IMR-90 (cell line): ENCODE data around the gene S100A13. TPM values are rescaled to one million over a fixed set of nuclear protein-coding genes. Genes with fewer than 3 reads are reported as not detected.

Source experiments
- ATAC-seq: fragments of 200-7000 bp; cut with Tn5 transposase; 2 replicates; pipeline ENCODE4 v1.9.1; 2020; ENCODE audit warnings: low read depth, mild to moderate bottlenecking, moderate library complexity
- BruUV-seq: library from RNA; stranded (reverse); fragments of 400-500 nt; replicated peaks from 2 replicates; lab custom pipeline; 2021; lab: Mats Ljungman, UMichigan
- CTCF ChIA-PET: fragments of 300-600 bp; formaldehyde crosslinking; extraction: SDS; loops from one replicate; lab custom pipeline; 2021; ENCODE audit warnings: antibody characterized with exemption; lab: Yijun Ruan, JAX
- POLR2A ChIA-PET: fragments of 300-600 bp; sonication (Branson Sonifier 250); formaldehyde crosslinking; loops from one replicate; lab custom pipeline; 2022; ENCODE audit warnings: antibody characterized with exemption; ENCODE audit not compliant: unreplicated experiment; lab: Charles Lee
- DNase-seq: peaks from one replicate; pipeline ENCODE4 v3.0.0; 2013
- H2AFZ ChIP-seq: replicated peaks from 2 replicates; pipeline ENCODE3; 2013; ENCODE audit warnings: low read length, mild to moderate bottlenecking; ENCODE audit not compliant: poor library complexity
- H2AK5ac ChIP-seq: 2 replicates; pipeline ENCODE4 v1.6.1; 2013; ENCODE audit warnings: low read depth, low read length, inconsistent platforms
- H2AK9ac ChIP-seq: replicated peaks from 2 replicates; pipeline ENCODE3; 2013; ENCODE audit warnings: mild to moderate bottlenecking, low read depth, low read length, moderate library complexity; ENCODE audit not compliant: poor library complexity
- H2BK120ac ChIP-seq: 2 replicates; pipeline ENCODE4 v1.6.1; 2013; ENCODE audit warnings: low read depth, low read length, inconsistent platforms
- H2BK15ac ChIP-seq: 3 replicates; pipeline ENCODE4 v1.6.1; 2013; ENCODE audit warnings: low read depth, low read length, inconsistent platforms
- H2BK20ac ChIP-seq: 2 replicates; pipeline ENCODE4 v1.6.1; 2013; ENCODE audit warnings: low read depth, mild to moderate bottlenecking, inconsistent platforms, low read length, moderate library complexity
- H2BK5ac ChIP-seq: 2 replicates; pipeline ENCODE4 v1.6.1; 2013; ENCODE audit warnings: mild to moderate bottlenecking, low read depth, low read length, inconsistent platforms; ENCODE audit not compliant: poor library complexity, severe bottlenecking
- H3K14ac ChIP-seq: replicated peaks from 2 replicates; pipeline ENCODE4 v1.6.1; 2013; ENCODE audit warnings: low read depth, low read length, inconsistent platforms
- H3K18ac ChIP-seq: 2 replicates; pipeline ENCODE4 v1.6.1; 2013; ENCODE audit warnings: low read depth, low read length, control low read depth
- H3K23ac ChIP-seq: 2 replicates; pipeline ENCODE4 v1.6.1; 2013; ENCODE audit warnings: low read depth, low read length, inconsistent platforms
- H3K27ac ChIP-seq: 2 replicates; pipeline ENCODE4 v1.5.1; 2013; ENCODE audit warnings: mild to moderate bottlenecking, control low read depth, low read length; ENCODE audit not compliant: insufficient read depth
- H3K27me3 ChIP-seq: 2 replicates; pipeline ENCODE4 v1.6.1; 2013; ENCODE audit warnings: low read length; ENCODE audit not compliant: control insufficient read depth, insufficient read depth
- H3K36me3 ChIP-seq: 2 replicates; pipeline ENCODE4 v1.6.1; 2013; ENCODE audit warnings: low read length, mixed read lengths; ENCODE audit not compliant: control insufficient read depth, insufficient read depth
- H3K4ac ChIP-seq: 2 replicates; pipeline ENCODE4 v1.6.1; 2013; ENCODE audit warnings: low read depth, low read length, inconsistent platforms
- H3K4me1 ChIP-seq: 2 replicates; pipeline ENCODE4 v1.6.1; 2013; ENCODE audit warnings: low read length, mixed read lengths; ENCODE audit not compliant: control insufficient read depth, insufficient read depth
- H3K4me2 ChIP-seq: 2 replicates; pipeline ENCODE4 v1.6.1; 2013; ENCODE audit warnings: low read depth, mild to moderate bottlenecking, control low read depth, low read length, moderate library complexity
- H3K4me3 ChIP-seq: 2 replicates; pipeline ENCODE4 v1.5.1; 2013; ENCODE audit warnings: low read depth, mild to moderate bottlenecking, control low read depth, low read length, moderate library complexity; ENCODE audit not compliant: insufficient read depth
- H3K56ac ChIP-seq: 2 replicates; pipeline ENCODE4 v1.6.1; 2013; ENCODE audit warnings: low read length, inconsistent platforms; ENCODE audit not compliant: insufficient read depth; ENCODE audit errors: extremely low read depth
- H3K79me1 ChIP-seq, 2 experiments: 2 replicates each; pipeline ENCODE4 v1.6.1; 2013; ENCODE audit warnings: low read length in 2 of 2, inconsistent platforms in 1 of 2, low read depth in 1 of 2
- H3K9ac ChIP-seq: 2 replicates; pipeline ENCODE4 v1.6.1; 2013; ENCODE audit warnings: low read depth, low read length, control low read depth
- H3K9me1 ChIP-seq: 2 replicates; pipeline ENCODE4 v1.6.1; 2013; ENCODE audit warnings: low read length, inconsistent platforms; ENCODE audit not compliant: insufficient read depth
- H3K9me3 ChIP-seq: 2 replicates; pipeline ENCODE4 v1.6.1; 2013; ENCODE audit warnings: low read length; ENCODE audit not compliant: control insufficient read depth, insufficient read depth
- H4K20me1 ChIP-seq: 2 replicates; pipeline ENCODE4 v1.6.1; 2013; ENCODE audit warnings: low read length, inconsistent platforms; ENCODE audit not compliant: insufficient read depth
- H4K5ac ChIP-seq: 2 replicates; pipeline ENCODE4 v1.6.1; 2013; ENCODE audit warnings: mild to moderate bottlenecking, low read depth, low read length, control low read depth
- H4K8ac ChIP-seq, 2 experiments: 2 replicates each; pipeline ENCODE4 v1.6.1; 2013; ENCODE audit warnings: low read depth in 2 of 2, low read length in 2 of 2, control low read depth in 1 of 2, inconsistent platforms in 1 of 2
- H4K91ac ChIP-seq: 2 replicates; pipeline ENCODE4 v1.6.1; 2013; ENCODE audit warnings: low read depth, low read length, inconsistent platforms; ENCODE audit not compliant: insufficient read depth
- BHLHE40 ChIP-seq: fragments of 150-350 bp; IDR thresholded peaks from 2 replicates; pipeline ENCODE4 v1.6.1; 2016; ENCODE audit warnings: mild to moderate bottlenecking, low read depth, low read length
- CEBPB ChIP-seq: IDR thresholded peaks from 2 replicates; pipeline ENCODE4 v1.6.1; 2012; ENCODE audit warnings: low read depth, low read length, improper control_type of control experiment
- FOS ChIP-seq: fragments of 150-350 bp; IDR thresholded peaks from 2 replicates; pipeline ENCODE4 v1.6.1; 2016; ENCODE audit warnings: low read depth, low read length
- MAFK ChIP-seq: IDR thresholded peaks from 2 replicates; pipeline ENCODE4 v1.6.1; 2012; ENCODE audit warnings: low read depth, low read length, improper control_type of control experiment
- MAZ ChIP-seq: IDR thresholded peaks from 2 replicates; pipeline ENCODE4 v1.6.1; 2012; ENCODE audit warnings: low read depth, mild to moderate bottlenecking, low read length, improper control_type of control experiment, moderate library complexity, borderline replicate concordance
- MXI1 ChIP-seq: IDR thresholded peaks from 2 replicates; pipeline ENCODE4 v1.6.1; 2012; ENCODE audit warnings: low read depth, mild to moderate bottlenecking, low read length, moderate library complexity, borderline replicate concordance
- NFE2L2 ChIP-seq: fragments of 150-350 bp; IDR thresholded peaks from 2 replicates; pipeline ENCODE4 v1.6.1; 2016; ENCODE audit warnings: low read depth, mild to moderate bottlenecking, low read length
- POLR2A ChIP-seq: IDR thresholded peaks from 2 replicates; pipeline ENCODE4 v1.6.1; 2012; ENCODE audit warnings: mild to moderate bottlenecking, low read depth, low read length
- RAD21 ChIP-seq: IDR thresholded peaks from 2 replicates; pipeline ENCODE4 v1.6.1; 2012; ENCODE audit warnings: low read length, improper control_type of control experiment
- RCOR1 ChIP-seq: IDR thresholded peaks from 2 replicates; pipeline ENCODE4 v1.6.1; 2012; ENCODE audit warnings: mild to moderate bottlenecking, low read length, improper control_type of control experiment; ENCODE audit not compliant: insufficient replicate concordance
- RFX5 ChIP-seq: IDR thresholded peaks from 2 replicates; pipeline ENCODE4 v1.8.0; 2012; ENCODE audit warnings: low read depth, mild to moderate bottlenecking, low read length, moderate library complexity
- SMC3 ChIP-seq: fragments of 150-350 bp; IDR thresholded peaks from 2 replicates; pipeline ENCODE4 v1.6.1; 2016; ENCODE audit warnings: low read depth, mild to moderate bottlenecking, antibody characterized with exemption, low read length, moderate library complexity
- WGBS, 2 experiments: methylation state at CpG; one replicate each; pipeline versions ENCODE4 v1.1.5 to v1.1.7; 2013; ENCODE audit warnings: missing lambda C conversion rate in 2 of 2; ENCODE audit not compliant: insufficient read length in 1 of 2; ENCODE audit errors: extremely low coverage in 2 of 2; 5-methylcytosine and 5-hydroxymethylcytosine counted together
- dilution Hi-C: fragments of 300-500 bp; cut with HindIII; formaldehyde crosslinking; loops from one replicate; pipeline ENCODE4 v1.14.3; 2018; ENCODE audit warnings: low sequenced_read_pairs; ENCODE audit not compliant: unreplicated experiment
- in situ Hi-C: fragments of 300-500 bp; cut with MboI; formaldehyde crosslinking; loops from 3 replicates; pipeline ENCODE4 v1.14.3; 2019; ENCODE audit warnings: low sequenced_read_pairs, inconsistent platforms, mixed read lengths
- intact Hi-C: fragments of 100-400 bp; cut with micrococcal nuclease; formaldehyde crosslinking; loops from 2 replicates; pipeline ENCODE4 v1.10.0; 2022
- polyA plus RNA-seq, 3 experiments: library from polyadenylated mRNA; depleted of rRNA; stranded (reverse); fragments of >200 nt; gene quantifications; 2 replicates each; pipeline ENCODE4 v1.2.3, GENCODE V29; 2012; ENCODE audit warnings: low replicate concordance in 1 of 3
- total RNA-seq: library from RNA; depleted of rRNA; stranded (reverse); fragments of >200 nt; gene quantifications from 2 replicates; pipeline ENCODE4 v1.2.3, GENCODE V29; 2012
- TF ChIP-seq, protein P1 (sequence below): conservative IDR thresholded peaks from 2 replicates; pipeline ENCODE4 v1.5.1; 2012; ENCODE audit warnings: mild to moderate bottlenecking, low read depth, low read length, improper control_type of control experiment
- TF ChIP-seq, protein P2 (sequence below): fragments of 150-350 bp; IDR thresholded peaks from 2 replicates; pipeline ENCODE4 v1.6.1; 2016; ENCODE audit warnings: low read depth, mild to moderate bottlenecking, low read length, moderate library complexity, borderline replicate concordance
- TF ChIP-seq, protein P3 (sequence below): fragments of 150-350 bp; IDR thresholded peaks from 2 replicates; pipeline ENCODE4 v1.6.1; 2017; ENCODE audit warnings: mild to moderate bottlenecking, antibody characterized with exemption, low read length, low read depth

S100A13 gene
- total and polyA plus RNA-seq, 2 of the 4 experiments (the other 2 are of a cell fraction), result 122 to 468 TPM

DNA sequence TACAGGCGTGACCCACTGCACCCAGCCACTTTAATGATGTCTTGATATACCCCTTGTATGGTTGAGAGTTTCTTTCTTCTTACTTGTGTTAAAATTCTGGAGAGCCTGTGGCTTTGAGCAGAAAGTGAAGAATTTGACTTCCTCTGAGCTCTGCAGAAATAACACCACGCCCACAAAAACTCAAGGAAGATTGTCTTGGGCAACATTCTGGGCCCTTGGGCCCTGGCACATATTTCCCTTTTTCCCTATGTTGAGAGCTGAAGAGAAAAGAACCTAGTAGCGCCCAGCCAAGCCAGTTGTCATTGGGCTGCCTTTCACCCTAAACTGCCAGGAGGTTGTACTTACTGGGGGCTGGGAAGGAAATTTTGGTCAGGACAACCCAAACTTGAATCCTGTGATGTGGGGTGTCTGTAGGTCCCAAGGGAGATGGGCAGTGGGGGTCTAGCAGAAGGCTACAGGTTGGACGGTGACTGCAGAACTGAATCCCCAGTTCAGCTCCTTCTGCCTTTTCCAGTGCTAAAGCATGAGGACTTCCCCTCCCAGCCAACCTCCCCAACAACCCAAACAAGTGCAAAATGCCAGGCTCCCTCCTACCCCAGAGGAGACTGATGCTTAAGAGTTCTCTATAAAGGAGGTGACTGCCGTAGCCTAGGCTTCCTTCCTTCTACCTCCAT is 19.5 kb upstream of the S100A13 start:
- Histone ChIP-seq H2AK9ac (no peak overlapping the region), H2AFZ (no peak overlapping the region), H2BK20ac (no peak overlapping the region), H3K36me3 (peaks cover 31% of the 10 kb centered on the region), H4K20me1 (peaks cover 4% of the 10 kb centered on the region), H3K4me3 (no peak overlapping the region), H3K56ac (no peak overlapping the region), H3K9me1 (peaks cover 6% of the 10 kb centered on the region), H3K79me1 (peaks cover 7 to 40% of the 10 kb centered on the region in 2 experiments; a peak in 3 of 4 replicates), H4K8ac (no peak overlapping the region), H3K14ac (no peak overlapping the region), H2BK5ac (no peak overlapping the region), H3K27me3 (no peaks in the 10 kb centered on the region), H3K4ac (no peak overlapping the region), H4K91ac (no peak overlapping the region), H2AK5ac (no peak overlapping the region), H3K9me3 (no peaks in the 10 kb centered on the region), H3K4me2 (no peak overlapping the region), H3K27ac (no peak overlapping the region), H4K5ac (no peak overlapping the region), H3K9ac (no peak overlapping the region), H3K4me1 (no peaks in the 10 kb centered on the region), H3K23ac (no peak overlapping the region), H3K18ac (no peak overlapping the region), H2BK15ac (no peak overlapping the region), H2BK120ac (no peak overlapping the region)
- POLR2A ChIA-PET, result interaction anchor here (0.5 kb wide), 1 partner anchor 311 kb away, joined by 4 read pairs; the partner anchor contains the start of gene CRTC2
- WGBS, 2 experiments, result 100% methylated on average over 1 of the region's 5 CpGs; no CpG with 5 or more reads in 1 of the 2 experiments
- CTCF ChIA-PET, result interaction anchor here (0.8 kb wide), 1 partner anchor 136 kb away, joined by 5 read pairs; no protein-coding TSS in a partner anchor
- intact Hi-C loops, result no loop called here
- dilution Hi-C loops, result no loop called here
- in situ Hi-C loops, result loop anchor here (10.0 kb wide), 1 partner anchor 132 kb away; no protein-coding TSS in a partner anchor
- ATAC-seq (peak; percentile 16), DNase-seq (no peak)
- no TSS peak for BruUV-seq
- TF ChIP-seq RCOR1, result no peak
- no peak for TF ChIP-seq BHLHE40
- TF ChIP-seq FOS, result no peak
- TF ChIP-seq MAFK, result no peak
- no peak for TF ChIP-seq POLR2A
- TF ChIP-seq SMC3, result no peak
- TF ChIP-seq NFE2L2, result no peak
- no peak for TF ChIP-seq MXI1
- TF ChIP-seq CEBPB, result no peak
- no peak for TF ChIP-seq MAZ
- TF ChIP-seq, protein P1, sequence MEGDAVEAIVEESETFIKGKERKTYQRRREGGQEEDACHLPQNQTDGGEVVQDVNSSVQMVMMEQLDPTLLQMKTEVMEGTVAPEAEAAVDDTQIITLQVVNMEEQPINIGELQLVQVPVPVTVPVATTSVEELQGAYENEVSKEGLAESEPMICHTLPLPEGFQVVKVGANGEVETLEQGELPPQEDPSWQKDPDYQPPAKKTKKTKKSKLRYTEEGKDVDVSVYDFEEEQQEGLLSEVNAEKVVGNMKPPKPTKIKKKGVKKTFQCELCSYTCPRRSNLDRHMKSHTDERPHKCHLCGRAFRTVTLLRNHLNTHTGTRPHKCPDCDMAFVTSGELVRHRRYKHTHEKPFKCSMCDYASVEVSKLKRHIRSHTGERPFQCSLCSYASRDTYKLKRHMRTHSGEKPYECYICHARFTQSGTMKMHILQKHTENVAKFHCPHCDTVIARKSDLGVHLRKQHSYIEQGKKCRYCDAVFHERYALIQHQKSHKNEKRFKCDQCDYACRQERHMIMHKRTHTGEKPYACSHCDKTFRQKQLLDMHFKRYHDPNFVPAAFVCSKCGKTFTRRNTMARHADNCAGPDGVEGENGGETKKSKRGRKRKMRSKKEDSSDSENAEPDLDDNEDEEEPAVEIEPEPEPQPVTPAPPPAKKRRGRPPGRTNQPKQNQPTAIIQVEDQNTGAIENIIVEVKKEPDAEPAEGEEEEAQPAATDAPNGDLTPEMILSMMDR, result no peak
- TF ChIP-seq, protein P2, sequence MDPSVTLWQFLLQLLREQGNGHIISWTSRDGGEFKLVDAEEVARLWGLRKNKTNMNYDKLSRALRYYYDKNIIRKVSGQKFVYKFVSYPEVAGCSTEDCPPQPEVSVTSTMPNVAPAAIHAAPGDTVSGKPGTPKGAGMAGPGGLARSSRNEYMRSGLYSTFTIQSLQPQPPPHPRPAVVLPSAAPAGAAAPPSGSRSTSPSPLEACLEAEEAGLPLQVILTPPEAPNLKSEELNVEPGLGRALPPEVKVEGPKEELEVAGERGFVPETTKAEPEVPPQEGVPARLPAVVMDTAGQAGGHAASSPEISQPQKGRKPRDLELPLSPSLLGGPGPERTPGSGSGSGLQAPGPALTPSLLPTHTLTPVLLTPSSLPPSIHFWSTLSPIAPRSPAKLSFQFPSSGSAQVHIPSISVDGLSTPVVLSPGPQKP, result no peak
- TF ChIP-seq, protein P3, sequence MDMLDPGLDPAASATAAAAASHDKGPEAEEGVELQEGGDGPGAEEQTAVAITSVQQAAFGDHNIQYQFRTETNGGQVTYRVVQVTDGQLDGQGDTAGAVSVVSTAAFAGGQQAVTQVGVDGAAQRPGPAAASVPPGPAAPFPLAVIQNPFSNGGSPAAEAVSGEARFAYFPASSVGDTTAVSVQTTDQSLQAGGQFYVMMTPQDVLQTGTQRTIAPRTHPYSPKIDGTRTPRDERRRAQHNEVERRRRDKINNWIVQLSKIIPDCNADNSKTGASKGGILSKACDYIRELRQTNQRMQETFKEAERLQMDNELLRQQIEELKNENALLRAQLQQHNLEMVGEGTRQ, result no peak
- TF ChIP-seq RAD21, result no peak
- TF ChIP-seq RFX5, result no peak
